Astrocyte of the spinal cord (primary cell): ENCODE measurements around the gene XIRP2.
"Not testable (repeated sequence)": the region's sequence is repeated elsewhere in the genome, so short reads cannot be mapped to it uniquely, and the experiment has no call there.

Source experiments
- DNase-seq: peaks from one replicate; pipeline ENCODE4 v3.0.0; 2011; ENCODE audit warnings: low read depth, low spot score
- H3K4me3 ChIP-seq: 2 replicates; pipeline ENCODE4 v1.5.1; 2011; ENCODE audit warnings: low read depth, mild to moderate bottlenecking, low read length, moderate library complexity
- CTCF ChIP-seq: IDR thresholded peaks from 2 replicates; pipeline ENCODE4 v1.5.1; 2012; ENCODE audit warnings: low read depth, mild to moderate bottlenecking, low read length, inconsistent platforms
- in situ Hi-C: cut with HindIII; loops from 2 replicates; pipeline ENCODE4 v1.10.0; 2017; ENCODE audit warnings: low sequenced_read_pairs

The XIRP2 gene

DNA sequence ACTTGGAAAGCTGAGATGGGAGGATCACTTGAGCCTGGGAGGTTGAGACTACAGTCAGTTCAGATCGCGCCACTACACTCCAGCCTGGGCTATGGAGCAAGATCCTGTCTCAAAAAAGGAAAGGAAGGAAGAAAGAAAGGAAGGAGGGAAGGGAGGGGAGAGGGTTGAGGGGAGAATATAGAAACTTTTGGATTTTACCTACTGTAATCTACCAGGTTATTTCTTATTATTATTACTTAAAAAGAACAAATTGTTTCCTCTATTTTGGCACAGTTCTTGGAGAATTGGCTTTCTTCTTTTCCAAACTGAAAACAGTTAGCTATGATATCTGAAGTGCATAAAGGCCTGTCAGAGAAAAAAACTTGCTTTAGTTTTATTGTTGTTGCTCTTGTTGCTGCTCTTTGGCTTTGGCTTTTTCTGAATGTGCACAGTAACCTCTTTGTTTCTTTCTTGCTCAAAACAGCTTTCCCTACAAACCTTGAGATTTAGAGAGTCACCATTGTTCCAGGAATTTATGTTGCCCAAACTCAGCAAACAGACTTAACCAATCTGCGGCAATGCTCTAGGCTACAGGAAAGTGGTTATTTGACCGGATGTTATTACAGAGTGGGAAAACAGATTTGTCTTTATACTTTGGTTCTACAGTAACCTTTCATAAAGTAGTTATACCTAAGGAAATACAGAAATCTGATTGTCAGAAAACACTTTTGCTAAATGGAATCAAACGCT is 214.9 kb downstream of the XIRP2 start:
- peak; percentile 8 for DNase-seq
- H3K4me3 ChIP-seq: no peak overlapping the region
- no peak for TF ChIP-seq CTCF
- in situ Hi-C loops: no loop called here

DNA sequence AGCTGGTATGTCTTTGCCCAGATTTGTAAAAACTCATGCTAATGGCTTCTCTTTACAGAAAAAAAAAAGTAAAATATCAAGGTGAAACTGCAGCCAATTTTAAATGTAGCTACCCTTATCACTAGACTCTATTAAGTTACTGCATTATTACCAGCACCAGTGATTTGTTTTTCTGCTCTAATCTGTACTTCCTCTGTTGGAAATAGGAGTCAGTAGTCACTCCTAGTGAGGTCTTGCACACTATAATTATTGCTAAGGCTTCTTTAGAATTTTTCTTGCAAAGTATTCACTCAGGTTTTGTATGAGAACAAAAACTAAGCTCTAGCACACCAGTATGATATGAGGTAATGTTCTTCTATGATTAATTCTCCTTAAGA is 215.5 kb downstream of the XIRP2 start:
- H3K4me3 ChIP-seq: no peak overlapping the region
- no peak for DNase-seq
- TF ChIP-seq CTCF: no peak
- in situ Hi-C loops: no loop called here

GRCh38 chr2:167104691-167105090 is 216.4 kb downstream of the XIRP2 start:
- in situ Hi-C loops: no loop called here
- DNase-seq: no peak
- TF ChIP-seq CTCF: no peak

GRCh38 chr2:167109682-167110081 is 221.4 kb downstream of the XIRP2 start:
- DNase-seq, H3K4me3 ChIP-seq, in situ Hi-C loops: not testable (repeated sequence)

More at GRCh38 chr2:167104691-167105090, 216.4 kb downstream of the XIRP2 start:
- H3K4me3 ChIP-seq: no peak overlapping the region

GRCh38 chr2:167110345-167110744 is 222.1 kb downstream of the XIRP2 start:
- no peak overlapping the region for H3K4me3 ChIP-seq
- in situ Hi-C loops: no loop called here
- no peak for DNase-seq
- TF ChIP-seq CTCF: no peak

GRCh38 chr2:167114018-167114417 is 225.7 kb downstream of the XIRP2 start:
- in situ Hi-C loops: no loop called here
- no peak for DNase-seq
- TF ChIP-seq CTCF: no peak
- no peak overlapping the region for H3K4me3 ChIP-seq

DNA sequence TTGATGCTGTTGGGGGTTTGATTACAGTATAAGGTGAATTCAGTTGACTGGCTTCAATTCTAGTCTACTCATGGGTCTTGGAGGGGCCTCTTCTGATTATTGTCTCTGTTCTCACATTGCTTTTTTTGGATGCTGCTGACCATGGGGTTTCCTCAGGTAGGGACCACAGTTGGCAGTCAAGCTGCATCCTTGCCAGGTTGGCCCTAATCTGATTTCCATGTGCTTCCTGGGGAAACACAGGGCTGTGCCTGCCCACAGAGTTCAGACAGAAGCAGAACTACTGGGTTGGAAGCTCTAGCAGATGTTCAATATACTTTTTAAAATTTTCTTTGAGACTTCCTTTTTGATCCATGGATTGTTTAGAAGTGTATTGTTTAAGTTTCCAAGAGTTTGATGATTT is 227.3 kb downstream of the XIRP2 start:
- in situ Hi-C loops: no loop called here
- no peak for DNase-seq
- no peak for TF ChIP-seq CTCF

More for the DNA sequence above, 227.3 kb downstream of the XIRP2 start:
- H3K4me3 ChIP-seq: no peak overlapping the region
